Heart right ventricle (tissue), 16 donors: ENCODE measurements around the gene IGF1R. TPM values are rescaled to one million over a fixed set of nuclear protein-coding genes. Genes with fewer than 3 reads are reported as not detected.

Experiments
- ATAC-seq, 8 donors: fragments of 200-7000 bp; cut with Tn5 transposase; one replicate each; pipeline ENCODE4 v1.9.1; 2020; ENCODE audit warnings: mild to moderate bottlenecking in 8 of 8, moderate library complexity in 8 of 8, moderate number of reproducible peaks in 1 of 8
- DNase-seq, 2 donors: peaks; one replicate each; pipeline ENCODE4 v3.0.0-alpha.2; 2020
- H3K27ac ChIP-seq, 10 donors: fragments of 200-600 bp; sonication (generic) in 2 of 10; one replicate each; pipeline versions ENCODE4 v1.5.0 to v1.8.0; 2020 to 2022; ENCODE audit warnings: mild to moderate bottlenecking in 3 of 10
- H3K27me3 ChIP-seq, 7 donors: fragments of 200-600 bp; one replicate each; pipeline ENCODE4 v1.8.0; 2021 to 2022; ENCODE audit warnings: mild to moderate bottlenecking in 2 of 7
- H3K36me3 ChIP-seq, 9 donors: fragments of 200-600 bp; sonication (generic) in 1 of 9; one replicate each; pipeline versions ENCODE4 v1.5.0 to v1.8.0; 2020 to 2022; ENCODE audit warnings: mild to moderate bottlenecking in 2 of 9
- H3K4me1 ChIP-seq, 9 donors: fragments of 200-600 bp; sonication (generic) in 1 of 9; one replicate each; pipeline versions ENCODE4 v1.5.0 to v1.8.0; 2020 to 2022; ENCODE audit warnings: mild to moderate bottlenecking in 4 of 9
- H3K4me3 ChIP-seq, 10 donors: fragments of 200-600 bp; sonication (generic) in 2 of 10; one replicate each; pipeline versions ENCODE4 v1.5.0 to v1.8.0; 2020 to 2022; ENCODE audit warnings: mild to moderate bottlenecking in 7 of 10, moderate library complexity in 2 of 10
- H3K9me3 ChIP-seq, 11 donors: fragments of 200-600 bp in 10 of 11; sonication (generic) in 2 of 11; one replicate each; pipeline versions ENCODE4 v1.5.0 to v1.8.0; 2013 to 2022; ENCODE audit warnings: mild to moderate bottlenecking in 2 of 11, control low read depth in 1 of 11, moderate library complexity in 1 of 11
- WGBS, 2 donors: extraction: QIAGEN DNeasy Blood & Tissue Kit; methylation state at CpG; one replicate each; pipeline ENCODE4 v1.1.7; 2013; ENCODE audit warnings: inconsistent platforms in 1 of 2; 5-methylcytosine and 5-hydroxymethylcytosine counted together
- intact Hi-C, 10 donors: fragments of 100-400 bp; cut with DNase I; formaldehyde crosslinking; loops; one replicate each; pipeline versions ENCODE4 v1.11.1 to v1.14.2; 2022
- polyA plus RNA-seq, 2 donors: library from polyadenylated mRNA; stranded (reverse); fragments of 200-250 nt; gene quantifications; one replicate each; pipeline ENCODE4 v1.2.3, GENCODE V29; 2013
- total RNA-seq, 10 donors: library from RNA; stranded (reverse); fragmentation: NEBNext Ultra II Directional in 3 of 10; extraction: Animal tissue kit (Norgen Biotek cat#: 25700) in 3 of 10; gene quantifications; one replicate each; pipeline versions ENCODE4 v1.2.1 to v1.2.4, GENCODE V29; 2021 to 2023
- TF ChIP-seq, protein P1 (sequence below), 9 donors: fragments of 200-600 bp; sonication (generic) in 2 of 9; IDR thresholded peaks; one replicate each; pipeline versions ENCODE4 v1.5.0 to v1.8.0; 2021 to 2022; ENCODE audit warnings: antibody characterized with exemption in 9 of 9, mild to moderate bottlenecking in 5 of 9, moderate library complexity in 1 of 9
- donor health status: Arrhythmogenic right ventricular cardiomyopathy.
- donor health status: ischemic (EF 13 %, LVEDD 7.1; RV severe dilation, severe dysfunction).
- donor health status: healthy with polysubstance abuse.
- donor health status: DM: no; HTN: yes; CAD: no.
- donor health status: DM: no; HTN: no; CAD: no.
- donor health status: ischemic (EF 25% LVEDD 6.9; RV normal size, moderate dysfunction).
- donor health status: ischemic (EF 25% LVEDD 5.7; RV mildly dilated, moderate dysfunction).
- donor health status: healthy.
- donor health status: DM: yes; HTN: yes; CAD: no.
- donor health status: Ischemic cardiomyopathy.
- donor health status: ischemic (EF 35%, LVEDD 5.7; RV mildly dilated, moderate dysfunction).
- donor health status: nonischemic (EF 11% LVEDD 7.7; RV severe dilation, severe dysfunction).
- donor health status: DM: yes; HTN: yes; CAD: no.
- donor health status: PGD.
- donor health status: ischemic (EF 29% LVEDD 5.4; RV normal size, mild dysfunction).
- donor health status: nonischemic (EF 23%, LVEDD 6.1; RV moderate dilation, normal function).

Gene IGF1R
- total and polyA plus RNA-seq, 12 donors: 3.4 to 88.2 (median 45.9) TPM

- Histone ChIP-seq H3K27me3 (no peaks in the 10 kb centered on the region), H3K27ac (peak overlapping the region in 1 of 10 donors; percentile 74), H3K36me3 (peaks cover 0 to 54% (median 0%) of the 10 kb centered on the region in 9 donors), H3K4me3 (no peak overlapping the region), H3K4me1 (peaks cover 5 to 54% (median 34%) of the 10 kb centered on the region in 9 donors), H3K9me3 (no peaks in the 10 kb centered on the region)
- TF ChIP-seq, protein P1, sequence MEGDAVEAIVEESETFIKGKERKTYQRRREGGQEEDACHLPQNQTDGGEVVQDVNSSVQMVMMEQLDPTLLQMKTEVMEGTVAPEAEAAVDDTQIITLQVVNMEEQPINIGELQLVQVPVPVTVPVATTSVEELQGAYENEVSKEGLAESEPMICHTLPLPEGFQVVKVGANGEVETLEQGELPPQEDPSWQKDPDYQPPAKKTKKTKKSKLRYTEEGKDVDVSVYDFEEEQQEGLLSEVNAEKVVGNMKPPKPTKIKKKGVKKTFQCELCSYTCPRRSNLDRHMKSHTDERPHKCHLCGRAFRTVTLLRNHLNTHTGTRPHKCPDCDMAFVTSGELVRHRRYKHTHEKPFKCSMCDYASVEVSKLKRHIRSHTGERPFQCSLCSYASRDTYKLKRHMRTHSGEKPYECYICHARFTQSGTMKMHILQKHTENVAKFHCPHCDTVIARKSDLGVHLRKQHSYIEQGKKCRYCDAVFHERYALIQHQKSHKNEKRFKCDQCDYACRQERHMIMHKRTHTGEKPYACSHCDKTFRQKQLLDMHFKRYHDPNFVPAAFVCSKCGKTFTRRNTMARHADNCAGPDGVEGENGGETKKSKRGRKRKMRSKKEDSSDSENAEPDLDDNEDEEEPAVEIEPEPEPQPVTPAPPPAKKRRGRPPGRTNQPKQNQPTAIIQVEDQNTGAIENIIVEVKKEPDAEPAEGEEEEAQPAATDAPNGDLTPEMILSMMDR (IDR thresholded peaks at IDR 0.05): no peak
- DNase-seq (no peak), ATAC-seq (no peak)
- WGBS, 2 donors: 93 to 96% methylated on average over 4 of the region's 4 CpGs
- intact Hi-C loops: no loop called here
Measured at GRCh38 chr15:98902931-98903330, 254.6 kb downstream of the IGF1R start.

DNA sequence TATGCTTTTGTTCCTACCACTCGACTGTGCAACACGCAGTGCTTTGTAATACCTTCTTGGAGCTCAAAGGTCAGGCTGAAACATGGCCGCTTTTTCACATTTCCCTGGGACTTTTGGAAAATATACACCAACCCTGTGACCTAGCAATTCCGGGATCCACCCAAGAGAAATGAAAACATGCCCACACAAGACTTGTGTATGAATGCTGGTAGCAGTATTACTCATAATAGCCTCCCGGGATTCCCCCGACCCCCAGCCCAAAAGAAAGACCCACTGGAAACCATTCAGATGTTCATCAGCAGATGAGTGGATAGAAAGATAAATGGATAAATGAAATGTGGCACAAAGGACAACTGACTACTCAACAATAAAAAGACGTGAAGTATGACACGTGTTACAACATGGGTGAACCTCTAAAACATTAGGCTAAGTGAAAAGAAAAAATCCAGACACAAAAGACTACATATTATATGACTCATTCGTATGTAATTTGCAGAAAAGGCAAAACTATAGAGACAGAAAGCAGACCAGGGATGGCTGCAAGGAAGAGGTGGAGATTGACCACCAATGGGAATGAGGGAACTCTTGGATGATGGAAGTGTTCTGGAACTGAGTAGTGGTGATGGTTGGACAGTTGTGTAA is 255.2 kb downstream of the IGF1R start:
- ATAC-seq: no peak
- H3K4me1 ChIP-seq: peaks cover 5 to 54% (median 35%) of the 10 kb centered on the region in 9 donors

GRCh38 chr15:98904544-98904943 is 256.2 kb downstream of the IGF1R start:
- Histone ChIP-seq H3K27me3 (no peaks in the 10 kb centered on the region), H3K36me3 (peaks cover 0 to 58% (median 0%) of the 10 kb centered on the region in 9 donors), H3K27ac (peak overlapping the region in 1 of 10 donors; percentile 22), H3K4me1 (peaks cover 5 to 50% (median 32%) of the 10 kb centered on the region in 9 donors), H3K4me3 (no peak overlapping the region), H3K9me3 (no peaks in the 10 kb centered on the region)
- DNase-seq: no peak
- intact Hi-C loops: loop anchor here in 1 of 10 donors (1.0 kb wide), 1 partner anchor 257 kb away; no protein-coding TSS in a partner anchor
- ATAC-seq: peak in 5 of 8 donors; percentile 21 to 53 (median 39)
- WGBS, 2 donors: 24 to 28% methylated on average over 4 of the region's 4 CpGs
- TF ChIP-seq, protein P1 (IDR thresholded peaks at IDR 0.05): peak in 7 of 9 donors; percentile 27 to 64 (median 53)

More for the DNA sequence above, 255.2 kb downstream of the IGF1R start:
- Histone ChIP-seq H3K27ac (peak overlapping the region in 1 of 10 donors; percentile 74), H3K9me3 (no peaks in the 10 kb centered on the region), H3K36me3 (peaks cover 0 to 54% (median 0%) of the 10 kb centered on the region in 9 donors), H3K27me3 (no peaks in the 10 kb centered on the region), H3K4me3 (no peak overlapping the region)
- TF ChIP-seq, protein P1 (IDR thresholded peaks at IDR 0.05): no peak
- 89 to 95% methylated on average over 9 of the region's 9 CpGs for whole genome bisulfite sequencing, 2 donors
- no peak for DNase-seq
- intact Hi-C loops: loop anchor here in 1 of 10 donors (1.0 kb wide), 1 partner anchor 256 kb away; no protein-coding TSS in a partner anchor

- Histone ChIP-seq H3K36me3 (peaks cover 0 to 57% (median 5%) of the 10 kb centered on the region in 9 donors), H3K9me3 (no peaks in the 10 kb centered on the region), H3K4me3 (no peak overlapping the region), H3K27me3 (no peaks in the 10 kb centered on the region), H3K4me1 (peaks cover 5 to 41% (median 32%) of the 10 kb centered on the region in 9 donors), H3K27ac (peak overlapping the region in 6 of 10 donors; percentile 5 to 47 (median 35))
- ATAC-seq: no peak
- intact Hi-C loops: no loop called here
- WGBS, 2 donors: 79 to 80% methylated on average over 7 of the region's 7 CpGs
- no peak for DNase-seq
- TF ChIP-seq, protein P1 (IDR thresholded peaks at IDR 0.05): no peak
Measured at GRCh38 chr15:98905963-98906711, 257.8 kb downstream of the IGF1R start.
